ENCODE data around the gene GALNT14. TPM values are rescaled to one million over a fixed set of nuclear protein-coding genes. Genes with fewer than 3 reads are reported as not detected.

GALNT14 gene
- total and polyA plus RNA-seq, 2 donors (not counting 1 experiment from before 2014, with no cell fraction given) = 3.1 to 6.2 TPM

DNA sequence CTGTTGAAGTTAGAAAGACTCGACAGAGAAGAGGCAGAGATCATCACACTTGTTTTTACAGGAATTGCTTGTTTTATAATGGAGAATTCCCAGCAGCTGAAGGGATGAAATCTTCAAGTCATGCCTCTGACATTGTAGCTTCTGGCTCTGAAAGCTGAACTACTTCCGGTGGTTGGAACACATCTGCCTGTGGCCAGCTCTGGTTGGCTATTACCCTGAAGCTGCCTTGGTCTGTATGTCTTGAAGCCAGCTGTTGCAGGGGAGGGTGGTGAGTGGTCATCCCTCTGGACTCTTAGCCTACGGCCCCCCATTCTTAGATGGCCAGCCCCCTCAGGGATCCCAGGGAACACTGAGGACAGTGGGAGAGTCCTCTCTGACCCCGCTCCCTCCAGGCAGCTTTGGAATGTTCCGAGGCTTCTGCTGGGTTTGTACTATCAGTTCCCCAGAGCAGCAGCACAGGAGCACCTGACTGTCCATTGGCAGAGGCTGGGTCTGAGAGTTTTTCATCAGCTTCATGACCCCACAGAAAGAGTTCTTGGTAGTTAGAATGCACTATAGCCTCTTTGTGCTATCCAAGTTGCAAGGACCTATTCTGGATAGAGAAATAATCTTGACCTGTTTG, 243.6 kb downstream of the GALNT14 start:
- H3K79me2 ChIP-seq (ENCODE audit: control insufficient read depth, insufficient read depth, low read length) = no peaks in the 10 kb centered on the region
- no peaks in the 10 kb centered on the region for H4K20me1 ChIP-seq (ENCODE audit: control insufficient read depth, insufficient read depth, low read length, poor library complexity, severe bottlenecking)
- DNase-seq (no peak), ATAC-seq (ENCODE audit: low read depth) (no peak)
- TF ChIP-seq EZH2 (IDR thresholded peaks at IDR 0.05; ENCODE audit: borderline replicate concordance, insufficient read depth, low read depth, low read length, poor library complexity, severe bottlenecking) = no peak
- H3K27me3 ChIP-seq (replicated peaks in 1 of 4; ENCODE audit: control extremely low read depth in 1 of 4, control insufficient read depth in 3 of 4, insufficient read depth in 4 of 4, low read length in 3 of 4) = no peaks in the 10 kb centered on the region
- H3K27ac ChIP-seq (ENCODE audit: low read length in 2 of 2) = no peak overlapping the region
- Mint-ChIP-seq H3K4me1 (no peaks in the 10 kb centered on the region), H3K27ac (no peak overlapping the region), H3K4me3 (no peak overlapping the region), H3K27me3 (no peaks in the 10 kb centered on the region), H3K9me3 (ENCODE audit: insufficient read depth) (peaks cover 7% of the 10 kb centered on the region)
- CTCF ChIA-PET = no interaction called here
- intact Hi-C loops (cut with micrococcal nuclease) = no loop called here
- no peak overlapping the region for H3K4me2 ChIP-seq (replicated peaks; ENCODE audit: low read depth, low read length, poor library complexity, severe bottlenecking)
- H3K36me3 ChIP-seq (replicated peaks in 1 of 2; ENCODE audit: control extremely low read depth in 1 of 2, control insufficient read depth in 1 of 2, extremely low read depth in 1 of 2, insufficient read depth in 2 of 2, low read length in 1 of 2) = no peaks in the 10 kb centered on the region
- H3K9me3 ChIP-seq (ENCODE audit: control extremely low read depth in 1 of 3, control insufficient read depth in 2 of 3, insufficient read depth in 1 of 3, low read length in 2 of 3) = peaks cover 0 to 14% (median 4%) of the 10 kb centered on the region in 3 donors
- no peak overlapping the region for H2AFZ ChIP-seq (ENCODE audit: insufficient read depth, low read depth, low read length, poor library complexity, severe bottlenecking)
- POLR2A ChIA-PET = no interaction called here
- H3K4me3 ChIP-seq (ENCODE audit: control extremely low read depth in 1 of 5, extremely low read depth in 1 of 5, insufficient read depth in 1 of 5, low read depth in 2 of 5, low read length in 4 of 5) = no peak overlapping the region
- 91% methylated on average over 4 of the region's 5 CpGs for WGBS (ENCODE audit: insufficient coverage)
- H3K9ac ChIP-seq (ENCODE audit: low read length) = no peak overlapping the region
- H3K4me1 ChIP-seq (ENCODE audit: control insufficient read depth in 2 of 2, insufficient read depth in 2 of 2, low read length in 2 of 2) = no peaks in the 10 kb centered on the region

DNA sequence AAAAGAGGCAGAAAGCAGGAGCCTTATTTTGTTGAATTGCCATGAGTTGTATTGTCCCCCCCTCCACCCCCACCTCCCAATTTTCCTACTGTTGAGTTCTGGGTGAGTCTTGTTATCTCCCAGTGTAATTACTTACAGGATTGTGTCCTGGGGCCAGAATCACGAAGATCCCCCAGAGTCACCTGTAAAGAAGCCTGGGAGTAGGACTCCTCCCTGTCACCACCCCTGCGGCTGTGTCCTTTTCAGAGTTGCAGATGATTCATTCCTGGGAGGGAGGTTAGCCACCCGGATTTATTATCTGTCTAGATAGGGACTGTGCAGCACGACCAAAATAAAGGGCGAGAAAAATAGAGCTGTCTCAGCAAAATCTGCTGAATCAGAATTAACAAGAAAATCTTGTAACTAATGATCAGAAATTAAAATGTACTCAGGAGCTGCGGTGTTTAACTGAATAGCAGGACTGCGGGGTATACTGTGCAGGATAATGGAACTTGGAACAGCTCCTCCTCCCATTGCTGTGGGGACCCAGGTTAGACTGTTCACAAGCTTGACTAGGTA, 249.3 kb downstream of the GALNT14 start:
- Mint-ChIP-seq H3K27ac (no peak overlapping the region), H3K27me3 (no peaks in the 10 kb centered on the region), H3K4me1 (no peaks in the 10 kb centered on the region), H3K4me3 (no peak overlapping the region), H3K9me3 (ENCODE audit: insufficient read depth) (no peaks in the 10 kb centered on the region)
- POLR2A ChIA-PET = no interaction called here
- H3K9me3 ChIP-seq (ENCODE audit: control extremely low read depth in 1 of 3, control insufficient read depth in 2 of 3, insufficient read depth in 1 of 3, low read length in 2 of 3) = no peaks in the 10 kb centered on the region
- no peak for ATAC-seq (ENCODE audit: low read depth)
- intact Hi-C loops (cut with micrococcal nuclease) = no loop called here
- 83% methylated on average over 3 of the region's 7 CpGs for WGBS (ENCODE audit: insufficient coverage)
- H3K27ac ChIP-seq (ENCODE audit: low read length in 2 of 2) = no peak overlapping the region
- TF ChIP-seq, protein P1, sequence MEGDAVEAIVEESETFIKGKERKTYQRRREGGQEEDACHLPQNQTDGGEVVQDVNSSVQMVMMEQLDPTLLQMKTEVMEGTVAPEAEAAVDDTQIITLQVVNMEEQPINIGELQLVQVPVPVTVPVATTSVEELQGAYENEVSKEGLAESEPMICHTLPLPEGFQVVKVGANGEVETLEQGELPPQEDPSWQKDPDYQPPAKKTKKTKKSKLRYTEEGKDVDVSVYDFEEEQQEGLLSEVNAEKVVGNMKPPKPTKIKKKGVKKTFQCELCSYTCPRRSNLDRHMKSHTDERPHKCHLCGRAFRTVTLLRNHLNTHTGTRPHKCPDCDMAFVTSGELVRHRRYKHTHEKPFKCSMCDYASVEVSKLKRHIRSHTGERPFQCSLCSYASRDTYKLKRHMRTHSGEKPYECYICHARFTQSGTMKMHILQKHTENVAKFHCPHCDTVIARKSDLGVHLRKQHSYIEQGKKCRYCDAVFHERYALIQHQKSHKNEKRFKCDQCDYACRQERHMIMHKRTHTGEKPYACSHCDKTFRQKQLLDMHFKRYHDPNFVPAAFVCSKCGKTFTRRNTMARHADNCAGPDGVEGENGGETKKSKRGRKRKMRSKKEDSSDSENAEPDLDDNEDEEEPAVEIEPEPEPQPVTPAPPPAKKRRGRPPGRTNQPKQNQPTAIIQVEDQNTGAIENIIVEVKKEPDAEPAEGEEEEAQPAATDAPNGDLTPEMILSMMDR (IDR thresholded peaks at IDR 0.05) = no peak
- H3K79me2 ChIP-seq (ENCODE audit: control insufficient read depth, insufficient read depth, low read length) = no peaks in the 10 kb centered on the region
- no peaks in the 10 kb centered on the region for H3K36me3 ChIP-seq (replicated peaks in 1 of 2; ENCODE audit: control extremely low read depth in 1 of 2, control insufficient read depth in 1 of 2, extremely low read depth in 1 of 2, insufficient read depth in 2 of 2, low read length in 1 of 2)
- H4K20me1 ChIP-seq (ENCODE audit: control insufficient read depth, insufficient read depth, low read length, poor library complexity, severe bottlenecking) = no peaks in the 10 kb centered on the region
- no peak overlapping the region for H3K4me2 ChIP-seq (replicated peaks; ENCODE audit: low read depth, low read length, poor library complexity, severe bottlenecking)
- H3K9ac ChIP-seq (ENCODE audit: low read length) = no peak overlapping the region
- no peak overlapping the region for H2AFZ ChIP-seq (ENCODE audit: insufficient read depth, low read depth, low read length, poor library complexity, severe bottlenecking)
- DNase-seq = no peak
- H3K4me1 ChIP-seq (ENCODE audit: control insufficient read depth in 2 of 2, insufficient read depth in 2 of 2, low read length in 2 of 2) = no peaks in the 10 kb centered on the region
- no peak overlapping the region for H3K4me3 ChIP-seq (ENCODE audit: control extremely low read depth in 1 of 5, extremely low read depth in 1 of 5, insufficient read depth in 1 of 5, low read depth in 2 of 5, low read length in 4 of 5)
- H3K27me3 ChIP-seq (replicated peaks in 1 of 4; ENCODE audit: control extremely low read depth in 1 of 4, control insufficient read depth in 3 of 4, insufficient read depth in 4 of 4, low read length in 3 of 4) = no peaks in the 10 kb centered on the region
- CTCF ChIA-PET = interaction anchor here (1.5 kb wide), 1 partner anchor 26 kb away, joined by 3 read pairs; no protein-coding TSS in a partner anchor

Measured in B cell (primary cell).